ENCODE data around the gene ADCY3.

ADCY3 gene

DNA sequence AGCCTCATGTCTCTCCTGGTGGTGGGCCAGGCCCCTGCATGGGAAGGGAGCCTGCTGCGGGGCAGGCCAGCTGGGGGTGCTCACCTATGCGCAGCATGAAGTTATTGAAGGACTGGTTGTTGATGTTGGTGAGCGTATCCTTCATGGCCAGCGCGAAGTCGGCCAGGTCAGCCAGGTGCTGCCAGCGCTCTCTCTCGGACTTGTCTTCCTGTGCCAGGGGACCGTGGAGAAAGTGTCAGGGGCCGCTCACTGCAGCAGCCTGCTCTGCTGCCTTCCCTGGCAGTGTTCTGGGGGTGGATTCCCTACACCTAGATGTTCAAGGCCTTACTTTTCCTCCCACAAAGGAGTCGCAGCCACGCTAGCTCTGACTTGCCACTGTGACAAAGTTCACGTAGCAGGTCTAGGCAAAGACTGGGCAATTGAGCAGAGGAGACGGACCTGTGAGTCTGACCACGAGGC, 98.6 kb downstream of the ADCY3 start:
- no peak overlapping the region for H3K4me3 ChIP-seq (ENCODE audit: low read depth, low read length)
- no peak for TF ChIP-seq CTCF (IDR thresholded peaks at IDR 0.05; ENCODE audit: low read depth, low read length)

- no peak overlapping the region for H3K4me3 ChIP-seq (ENCODE audit: low read depth, low read length)
- no peak for TF ChIP-seq CTCF (IDR thresholded peaks at IDR 0.05; ENCODE audit: low read depth, low read length)
Observed at GRCh38 chr2:24820598-24821432, 99.2 kb downstream of the ADCY3 start.

DNA sequence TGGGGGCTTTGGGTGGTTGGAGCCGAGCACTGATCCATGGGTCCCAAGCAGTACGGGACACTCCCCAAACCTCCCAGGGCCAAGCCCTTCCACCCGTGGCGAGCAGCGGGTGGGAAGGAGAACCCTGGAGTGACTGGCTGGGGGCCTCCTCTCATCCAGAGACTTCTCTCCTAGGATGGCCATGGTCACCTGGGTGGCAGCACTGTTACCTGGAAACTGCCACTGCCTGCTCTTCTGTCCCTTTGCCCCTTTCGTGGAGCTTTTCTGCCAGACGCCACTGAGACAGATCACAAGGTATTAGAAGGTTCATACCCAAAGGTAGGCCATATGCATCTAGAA, 99.9 kb downstream of the ADCY3 start:
- no peak overlapping the region for H3K4me3 ChIP-seq (ENCODE audit: low read depth, low read length)
- no peak for TF ChIP-seq CTCF (IDR thresholded peaks at IDR 0.05; ENCODE audit: low read depth, low read length)

DNA sequence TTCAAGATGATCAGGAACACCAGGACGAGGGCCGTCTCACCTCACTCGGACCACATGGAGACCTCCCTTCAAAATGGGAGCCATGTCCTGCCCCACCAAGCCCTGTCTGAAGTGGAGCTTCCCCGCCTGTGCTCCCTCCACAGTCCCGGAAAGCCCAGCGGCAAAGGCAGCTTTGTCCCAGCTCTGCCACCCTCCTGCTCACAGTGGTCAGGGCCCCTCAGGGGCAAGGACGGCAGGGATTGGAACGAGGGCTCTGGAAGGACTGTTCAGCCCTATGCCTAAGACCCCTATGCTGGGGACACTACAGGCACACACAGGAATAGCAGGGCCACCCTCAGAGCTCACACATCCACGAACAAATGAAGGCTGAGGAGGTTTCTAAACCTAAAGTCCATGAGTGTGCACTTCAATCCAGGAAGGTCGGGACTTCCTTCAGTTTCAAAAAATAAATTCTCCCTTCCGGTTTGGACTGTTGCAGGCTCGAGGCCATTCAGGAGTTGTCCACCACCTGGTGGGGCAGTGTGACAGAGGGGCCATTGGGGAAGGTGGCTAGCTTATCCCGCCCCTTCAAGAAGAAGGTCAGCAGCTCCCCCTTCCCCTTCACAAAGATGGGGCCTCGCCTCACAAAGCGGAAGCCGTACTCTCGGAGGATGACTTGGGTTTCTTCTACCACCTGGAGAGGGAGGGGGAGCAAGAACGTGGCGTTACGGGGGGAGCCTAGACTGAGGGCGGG, 100.4 kb downstream of the ADCY3 start:
- no peak for TF ChIP-seq CTCF (IDR thresholded peaks at IDR 0.05; ENCODE audit: low read depth, low read length)
- no peak overlapping the region for H3K4me3 ChIP-seq (ENCODE audit: low read depth, low read length)

- no peak for TF ChIP-seq CTCF (IDR thresholded peaks at IDR 0.05; ENCODE audit: low read depth, low read length)
- no peak overlapping the region for H3K4me3 ChIP-seq (ENCODE audit: low read depth, low read length)
Observed at GRCh38 chr2:24818721-24819167, 101.3 kb downstream of the ADCY3 start.

DNA sequence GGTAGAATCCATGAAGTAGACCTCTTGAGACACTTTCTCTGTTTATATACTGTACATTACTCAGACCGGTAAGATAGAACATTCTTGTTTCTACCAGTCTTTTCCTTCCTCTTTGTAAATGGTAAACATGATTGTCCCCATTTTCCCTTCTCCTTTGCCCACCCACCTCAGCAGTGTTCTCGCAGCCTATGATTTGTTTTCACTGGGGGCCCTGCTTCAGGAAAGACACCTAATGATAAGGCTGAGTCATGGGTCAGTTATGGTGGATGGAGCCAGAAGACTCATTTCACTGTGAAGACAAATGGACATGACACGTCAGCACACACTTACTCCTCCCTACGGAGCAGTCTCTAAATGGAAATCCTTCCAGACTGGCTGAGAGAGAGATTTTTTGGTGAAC, 103.2 kb downstream of the ADCY3 start:
- TF ChIP-seq CTCF (IDR thresholded peaks at IDR 0.05; ENCODE audit: low read depth, low read length): no peak
- no peak overlapping the region for H3K4me3 ChIP-seq (ENCODE audit: low read depth, low read length)

GRCh38 chr2:24816404-24816803, 103.6 kb downstream of the ADCY3 start:
- no peak for TF ChIP-seq CTCF (IDR thresholded peaks at IDR 0.05; ENCODE audit: low read depth, low read length)

More at GRCh38 chr2:24816404-24816803, 103.6 kb downstream of the ADCY3 start:
- no peak overlapping the region for H3K4me3 ChIP-seq (ENCODE audit: low read depth, low read length)
